Measurements from ENCODE around the gene SLC38A3. TPM values are rescaled to one million over a fixed set of nuclear protein-coding genes. Genes with fewer than 3 reads are reported as not detected.

Gene SLC38A3
- total and polyA plus RNA-seq, 9 of the 15 experiments (the other 6 are each of a cell fraction or from before 2014, with no cell fraction given), result 0.09 to 0.38 (median 0.16) TPM; not detected in 6

GRCh38 chr3:50265571-50265970 is 60.5 kb downstream of the SLC38A3 start (continued):
- TF ChIP-seq ZBTB33 (CRISPR knock-in tag; IDR thresholded peaks at IDR 0.05) (no peak), RCOR1 (IDR thresholded peaks at IDR 0.05; ENCODE audit: borderline replicate concordance in 1 of 2, low read depth in 2 of 2, low read length in 2 of 2) (no peak)

GRCh38 chr3:50266017-50266416 is 60.9 kb downstream of the SLC38A3 start:
- DNase-seq (ENCODE audit: extremely low read depth in 1 of 4, low spot score in 3 of 4) (no peak), ATAC-seq (no peak), FAIRE-seq (no peak)
- H2AFZ ChIP-seq (ENCODE audit: low read depth, low read length), result no peak overlapping the region
- no peak overlapping the region for H3K4me2 ChIP-seq (ENCODE audit: insufficient read depth, low read length)
- H3K9ac ChIP-seq (ENCODE audit: insufficient read depth in 1 of 2, low read depth in 2 of 2, low read length in 2 of 2), result peak overlapping the region in 1 of 2 experiments; percentile 13; a peak in 1 of 4 replicates
- ChIA-PET CTCF (ENCODE audit: low intra/inter-chr PET ratio) (interaction anchor here (1.5 kb wide), 1 partner anchor 39 kb away, joined by 3 read pairs; no protein-coding TSS in a partner anchor), POLR2A (interaction anchor here (0.9 kb wide), 1 partner anchor 53 kb away, joined by 3 read pairs; no protein-coding TSS in a partner anchor)
- intact Hi-C loops (cut with micrococcal nuclease) (no loop called here), in situ Hi-C loops (cut with MboI) (no loop called here)
- no peaks in the 10 kb centered on the region for H3K27me3 ChIP-seq (ENCODE audit: control insufficient read depth in 2 of 2, insufficient read depth in 2 of 2, low read length in 2 of 2)
- no peaks in the 10 kb centered on the region for H3K36me3 ChIP-seq (ENCODE audit: control insufficient read depth, insufficient read depth, low read length)
- no peak overlapping the region for H3K27ac ChIP-seq (ENCODE audit: extremely low read depth, low read depth, low read length)
- H3K79me2 ChIP-seq (ENCODE audit: control insufficient read depth, insufficient read depth, low read length), result no peaks in the 10 kb centered on the region
- H4K20me1 ChIP-seq (replicated peaks; ENCODE audit: control insufficient read depth, insufficient read depth, low read length), result no peaks in the 10 kb centered on the region; the same call in 1 of the 2 replicates
- BruUV-seq (replicated peaks), result no TSS peak
- WGBS (ENCODE audit: insufficient coverage, low coverage, missing lambda C conversion rate), result 53% methylated on average over 6 of the region's 6 CpGs
- H3K9me1 ChIP-seq (ENCODE audit: control insufficient read depth, insufficient read depth, low read length), result no peaks in the 10 kb centered on the region
- H3K4me3 ChIP-seq, result no peak overlapping the region
- peaks cover 5 to 50% of the 10 kb centered on the region in 2 experiments; a peak in 4 of 5 replicates for H3K4me1 ChIP-seq (replicated peaks in 1 of 2; ENCODE audit: control insufficient read depth in 2 of 2, insufficient read depth in 2 of 2, low read length in 2 of 2)
- no peaks in the 10 kb centered on the region for H3K9me3 ChIP-seq (replicated peaks; ENCODE audit: control insufficient read depth, insufficient read depth, low read depth, low read length)
- no peak for TF ChIP-seq ZBTB12 (CRISPR knock-in tag; IDR thresholded peaks at IDR 0.05)
- TF ChIP-seq PATZ1 (CRISPR knock-in tag; IDR thresholded peaks at IDR 0.05; ENCODE audit: borderline replicate concordance), result no peak
- TF ChIP-seq ZNF324 (CRISPR knock-in tag; IDR thresholded peaks at IDR 0.05), result no peak
- TF ChIP-seq SRSF7 (optimal IDR thresholded peaks at IDR 0.05; ENCODE audit: low read depth, low read length), result no peak
- no peak for TF ChIP-seq CREB5 (CRISPR knock-in tag; IDR thresholded peaks at IDR 0.05)
- no peak for TF ChIP-seq ZKSCAN1 (IDR thresholded peaks at IDR 0.05; ENCODE audit: low read depth, low read length)
- no peak for TF ChIP-seq FIP1L1 (IDR thresholded peaks at IDR 0.05; ENCODE audit: low read depth, low read length, poor library complexity, severe bottlenecking)
- TF ChIP-seq SRSF9 (IDR thresholded peaks at IDR 0.05; ENCODE audit: borderline replicate concordance, low read depth, low read length), result no peak
- TF ChIP-seq COPS2 (conservative IDR thresholded peaks at IDR 0.05), result no peak
- TF ChIP-seq FOXO4 (CRISPR knock-in tag; IDR thresholded peaks at IDR 0.05), result no peak

Measured in K562 (cell line).